Heart left ventricle (tissue), 16 donors: ENCODE measurements around the gene CUX1. TPM values are rescaled to one million over a fixed set of nuclear protein-coding genes. Genes with fewer than 3 reads are reported as not detected.

ENCODE experiments used
- ATAC-seq, 4 donors: fragments of 200-7000 bp; cut with Tn5 transposase; one replicate each; pipeline ENCODE4 v1.9.1; 2020 to 2022; ENCODE audit warnings: moderate library complexity in 4 of 4, mild to moderate bottlenecking in 3 of 4, moderate number of reproducible peaks in 1 of 4
- DNase-seq, 5 donors: peaks; one replicate each; pipeline ENCODE4 v3.0.0-alpha.2; 2020
- H3K27ac ChIP-seq, 12 donors: fragments of 200-600 bp; sonication (generic) in 4 of 12; one replicate each; pipeline versions ENCODE4 v1.5.0 to v1.8.0; 2016 to 2022; ENCODE audit warnings: mild to moderate bottlenecking in 2 of 12
- H3K27me3 ChIP-seq, 9 donors: fragments of 200-600 bp; sonication (generic) in 2 of 9; one replicate each; pipeline versions ENCODE4 v1.5.1 to v1.8.0; 2016 to 2022; ENCODE audit warnings: mild to moderate bottlenecking in 3 of 9
- H3K36me3 ChIP-seq, 9 donors: fragments of 200-600 bp; sonication (generic) in 2 of 9; one replicate each; pipeline versions ENCODE4 v1.5.0 to v1.8.0; 2018 to 2022; ENCODE audit warnings: mild to moderate bottlenecking in 2 of 9
- H3K4me1 ChIP-seq, 12 donors: fragments of 200-600 bp; sonication (generic) in 4 of 12; one replicate each; pipeline versions ENCODE4 v1.5.0 to v1.8.0; 2016 to 2022; ENCODE audit warnings: mild to moderate bottlenecking in 3 of 12
- H3K4me3 ChIP-seq, 12 donors: fragments of 200-600 bp; sonication (generic) in 4 of 12; one replicate each; pipeline versions ENCODE4 v1.5.0 to v1.8.0; 2017 to 2022; ENCODE audit warnings: mild to moderate bottlenecking in 9 of 12, moderate library complexity in 4 of 12
- H3K9me3 ChIP-seq, 12 donors: fragments of 200-600 bp; sonication (generic) in 4 of 12; one replicate each; pipeline versions ENCODE4 v1.5.0 to v1.8.0; 2016 to 2022; ENCODE audit warnings: mild to moderate bottlenecking in 1 of 12
- POLR2A ChIP-seq, 2 donors: fragments of 450-650 bp; IDR thresholded peaks; one replicate each; pipeline ENCODE4 v1.6.1; 2017; ENCODE audit warnings: antibody characterized with exemption in 2 of 2, mild to moderate bottlenecking in 2 of 2, moderate library complexity in 2 of 2
- WGBS, 4 donors: extraction: QIAGEN DNeasy Blood & Tissue Kit in 2 of 4; methylation state at CpG; one replicate each; pipeline versions ENCODE4 v1.1.5 to v1.1.7; 2013 to 2018; 5-methylcytosine and 5-hydroxymethylcytosine counted together
- intact Hi-C, 10 donors: fragments of 100-400 bp; cut with DNase I; formaldehyde crosslinking; loops; one replicate each; pipeline versions ENCODE4 v1.11.1 to v1.14.2; 2022
- polyA plus RNA-seq, 2 donors: library from polyadenylated mRNA; stranded (reverse); fragments of 200-250 nt; gene quantifications; one replicate each; pipeline ENCODE4 v1.2.3, GENCODE V29; 2013
- total RNA-seq, 9 donors: library from RNA; depleted of rRNA in 2 of 9; stranded (reverse); fragments of >200 nt in 2 of 9; fragmentation: NEBNext Ultra II Directional in 3 of 9; extraction: Animal tissue kit (Norgen Biotek cat#: 25700) in 3 of 9; gene quantifications; one replicate each; pipeline versions ENCODE4 v1.1.0 to v1.2.4, GENCODE V29; 2016 to 2023
- TF ChIP-seq, protein P1 (sequence below), 12 donors: fragments of 200-600 bp; sonication (generic) in 4 of 12; IDR thresholded peaks; one replicate each; pipeline versions ENCODE4 v1.5.0 to v1.8.0; 2018 to 2022; ENCODE audit warnings: antibody characterized with exemption in 12 of 12, mild to moderate bottlenecking in 5 of 12
- donor health status: ischemic (EF 13 %, LVEDD 7.1; RV severe dilation, severe dysfunction).
- donor health status: healthy with polysubstance abuse.
- donor health status: DM: no; HTN: yes; CAD: no.
- donor health status: DM: no; HTN: no; CAD: no.
- donor health status: ischemic (EF 25% LVEDD 6.9; RV normal size, moderate dysfunction).
- donor health status: ischemic (EF 25% LVEDD 5.7; RV mildly dilated, moderate dysfunction).
- donor health status: healthy.
- donor health status: DM: yes; HTN: yes; CAD: no.
- donor health status: ischemic (EF 35%, LVEDD 5.7; RV mildly dilated, moderate dysfunction).
- donor health status: nonischemic (EF 11% LVEDD 7.7; RV severe dilation, severe dysfunction).
- donor health status: DM: yes; HTN: yes; CAD: no.
- donor health status: PGD.
- donor health status: ischemic (EF 29% LVEDD 5.4; RV normal size, mild dysfunction).
- donor health status: nonischemic (EF 23%, LVEDD 6.1; RV moderate dilation, normal function).

The CUX1 gene
- total and polyA plus RNA-seq, 11 donors: 51.9 to 173 (median 122) TPM

DNA sequence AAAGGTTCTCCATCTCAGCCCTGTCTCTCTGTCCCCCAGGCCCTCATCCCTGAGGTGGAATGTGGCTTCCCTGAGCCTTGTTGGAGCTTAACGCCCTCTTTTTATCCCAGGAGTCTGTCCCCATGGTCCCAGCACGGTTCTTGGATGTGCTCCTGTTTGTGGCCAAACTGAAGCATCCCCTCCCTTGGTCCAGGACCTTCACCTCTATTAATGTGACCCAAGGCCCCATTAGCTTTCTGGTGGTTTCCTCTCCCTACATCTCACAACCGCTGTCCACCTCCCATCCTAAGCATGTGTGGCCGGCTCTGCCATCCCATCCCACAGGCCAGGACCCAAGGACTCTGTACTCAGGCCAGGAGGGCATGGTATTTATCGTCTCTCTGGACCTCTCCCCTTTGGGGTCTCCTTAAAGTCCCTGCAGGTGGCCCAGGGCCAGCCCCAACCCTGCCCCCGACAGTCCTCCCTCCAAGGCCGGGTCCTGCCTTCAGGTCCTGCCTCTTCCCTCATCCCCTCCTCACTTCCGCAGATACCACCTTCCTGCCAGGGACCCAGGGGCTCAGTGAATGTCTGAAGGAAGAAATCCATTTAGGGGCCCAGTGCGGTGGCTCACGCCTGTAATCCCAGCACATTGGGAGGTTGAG, 453.9 kb downstream of the CUX1 start:
- intact Hi-C loops: loop anchor here in 9 of 10 donors (2.0 to 10.0 kb wide), 7 partner anchors 529 to 909 kb away; partner anchors contain the start of gene COL26A1 (in 2 of the 9)
- no peaks in the 10 kb centered on the region for H3K9me3 ChIP-seq
- ATAC-seq (no peak), DNase-seq (peak in 1 of 5 donors; percentile 1)
- no peak overlapping the region for H3K27ac ChIP-seq
- peaks cover 0 to 4% (median 0%) of the 10 kb centered on the region in 12 donors for H3K4me1 ChIP-seq
- WGBS, 4 donors: 95 to 96% (median 95%) methylated on average over 10 of the region's 10 CpGs
- peaks cover 0 to 2% (median 0%) of the 10 kb centered on the region in 9 donors for H3K36me3 ChIP-seq
- no peaks in the 10 kb centered on the region for H3K27me3 ChIP-seq
- no peak overlapping the region for H3K4me3 ChIP-seq
- no peak for TF ChIP-seq POLR2A (IDR thresholded peaks at IDR 0.05)
- TF ChIP-seq, protein P1, sequence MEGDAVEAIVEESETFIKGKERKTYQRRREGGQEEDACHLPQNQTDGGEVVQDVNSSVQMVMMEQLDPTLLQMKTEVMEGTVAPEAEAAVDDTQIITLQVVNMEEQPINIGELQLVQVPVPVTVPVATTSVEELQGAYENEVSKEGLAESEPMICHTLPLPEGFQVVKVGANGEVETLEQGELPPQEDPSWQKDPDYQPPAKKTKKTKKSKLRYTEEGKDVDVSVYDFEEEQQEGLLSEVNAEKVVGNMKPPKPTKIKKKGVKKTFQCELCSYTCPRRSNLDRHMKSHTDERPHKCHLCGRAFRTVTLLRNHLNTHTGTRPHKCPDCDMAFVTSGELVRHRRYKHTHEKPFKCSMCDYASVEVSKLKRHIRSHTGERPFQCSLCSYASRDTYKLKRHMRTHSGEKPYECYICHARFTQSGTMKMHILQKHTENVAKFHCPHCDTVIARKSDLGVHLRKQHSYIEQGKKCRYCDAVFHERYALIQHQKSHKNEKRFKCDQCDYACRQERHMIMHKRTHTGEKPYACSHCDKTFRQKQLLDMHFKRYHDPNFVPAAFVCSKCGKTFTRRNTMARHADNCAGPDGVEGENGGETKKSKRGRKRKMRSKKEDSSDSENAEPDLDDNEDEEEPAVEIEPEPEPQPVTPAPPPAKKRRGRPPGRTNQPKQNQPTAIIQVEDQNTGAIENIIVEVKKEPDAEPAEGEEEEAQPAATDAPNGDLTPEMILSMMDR (IDR thresholded peaks at IDR 0.05): no peak

DNA sequence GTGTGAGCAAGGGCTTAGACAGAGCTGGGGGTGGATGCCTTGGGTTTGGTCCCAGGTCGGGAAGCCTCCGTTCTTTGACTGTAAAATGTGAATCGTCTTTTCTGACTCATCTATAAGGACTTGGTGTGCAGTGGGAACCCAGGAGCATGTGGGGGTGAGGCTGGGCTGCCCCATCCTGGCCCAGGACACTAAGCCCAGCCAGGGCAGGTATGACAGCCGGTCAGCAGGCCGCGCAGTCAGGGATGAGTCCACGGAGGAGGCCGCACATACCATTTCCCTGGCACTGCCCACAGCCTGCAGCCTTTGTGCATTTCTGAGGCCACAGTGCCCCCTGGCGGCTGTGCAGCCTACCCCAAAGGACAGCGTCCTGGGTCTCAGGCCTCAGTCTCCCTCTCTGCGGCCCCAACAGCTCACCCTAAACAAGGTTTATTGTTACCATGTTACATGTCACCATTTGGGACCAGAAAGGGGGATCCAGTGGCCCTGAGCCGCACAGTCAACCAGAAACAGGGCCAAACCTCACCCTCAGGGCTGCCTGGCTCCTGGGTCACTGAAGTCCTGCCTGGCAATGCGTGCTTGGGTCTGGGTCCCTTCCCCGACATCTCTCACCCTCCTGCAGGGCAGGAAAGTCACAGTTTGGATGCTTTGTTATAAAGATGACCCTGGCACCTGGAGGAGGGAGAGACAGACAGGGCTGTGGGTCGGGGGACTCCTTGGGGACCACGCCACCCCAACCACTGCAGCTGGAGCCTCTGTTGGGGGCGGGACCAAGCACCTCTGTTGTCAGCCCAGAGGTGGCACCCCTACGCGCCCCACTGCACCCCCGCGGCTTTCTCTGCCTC, 454.9 kb downstream of the CUX1 start:
- no peak overlapping the region for H3K27ac ChIP-seq
- no peak overlapping the region for H3K4me3 ChIP-seq
- ATAC-seq: peak; percentile 86 to 90 (median 88)
- H3K27me3 ChIP-seq: no peaks in the 10 kb centered on the region
- H3K4me1 ChIP-seq: peaks cover 0 to 4% (median 0%) of the 10 kb centered on the region in 12 donors
- TF ChIP-seq, protein P1 (IDR thresholded peaks at IDR 0.05): peak; percentile 85 to 93 (median 88)
- no peak for TF ChIP-seq POLR2A (IDR thresholded peaks at IDR 0.05)
- no peaks in the 10 kb centered on the region for H3K9me3 ChIP-seq
- peak; percentile 69 to 88 (median 76) for DNase-seq
- 46 to 49% (median 48%) methylated on average over 19 to 21 of the region's 21 CpGs for WGBS, 4 donors
- intact Hi-C loops: loop anchor here (1.0 to 10.0 kb wide), 11 partner anchors 530 to 910 kb away; partner anchors contain the start of gene COL26A1 (in 2 of the 10)
- peaks cover 0 to 2% (median 0%) of the 10 kb centered on the region in 9 donors for H3K36me3 ChIP-seq

DNA sequence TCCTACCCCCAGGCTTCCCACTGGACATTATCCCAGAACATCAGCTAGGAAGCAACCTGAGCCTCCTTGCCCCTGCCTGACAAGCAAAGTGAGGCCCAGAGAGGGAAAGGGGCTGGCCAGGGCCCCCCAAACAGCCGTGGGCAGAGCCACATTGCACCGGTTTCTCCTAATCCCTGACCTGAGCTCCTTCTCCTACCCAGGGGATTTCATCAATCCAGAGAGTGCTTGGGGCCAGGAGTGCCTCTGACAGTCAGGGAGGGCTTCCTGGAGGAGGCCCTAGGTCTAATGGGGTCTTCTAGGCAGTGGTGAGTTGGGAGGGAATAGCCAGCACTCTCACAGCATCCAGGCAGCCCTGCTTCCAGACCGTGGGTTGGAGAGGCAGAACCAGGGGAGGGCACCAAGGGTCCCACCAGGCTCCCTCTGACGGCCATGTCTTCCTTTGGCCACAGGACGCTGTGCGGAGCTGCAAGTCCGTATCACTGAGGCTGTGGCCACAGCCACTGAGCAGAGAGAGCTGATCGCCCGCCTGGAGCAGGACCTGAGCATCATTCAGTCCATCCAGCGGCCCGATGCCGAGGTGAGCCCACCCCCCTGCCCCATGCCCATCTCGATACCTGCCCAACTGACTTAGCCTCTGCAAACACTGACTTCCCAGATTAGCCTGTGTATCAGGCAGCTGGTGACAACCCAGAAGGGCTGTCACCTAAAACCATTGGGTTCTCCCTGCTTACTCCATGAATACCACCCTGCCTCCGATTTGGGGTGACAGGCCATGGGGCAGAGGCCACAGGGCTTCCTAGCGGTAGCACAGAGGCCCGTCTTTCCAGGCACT, 455.7 kb downstream of the CUX1 start:
- DNase-seq (peak in 1 of 5 donors; percentile 16), ATAC-seq (no peak)
- H3K4me1 ChIP-seq: peaks cover 0 to 4% (median 0%) of the 10 kb centered on the region in 12 donors
- H3K4me3 ChIP-seq: no peak overlapping the region
- peaks cover 0 to 2% (median 0%) of the 10 kb centered on the region in 9 donors for H3K36me3 ChIP-seq
- no peak overlapping the region for H3K27ac ChIP-seq
- 86 to 91% (median 89%) methylated on average over 16 of the region's 16 CpGs for WGBS, 4 donors
- H3K9me3 ChIP-seq: no peaks in the 10 kb centered on the region
- no peaks in the 10 kb centered on the region for H3K27me3 ChIP-seq
- intact Hi-C loops: loop anchor here (1.0 to 10.0 kb wide), 11 partner anchors 531 to 911 kb away; partner anchors contain the start of gene COL26A1 (in 2 of the 10)
- TF ChIP-seq, protein P1 (IDR thresholded peaks at IDR 0.05): no peak
- no peak for TF ChIP-seq POLR2A (IDR thresholded peaks at IDR 0.05)
